Kidney (tissue), 14 donors: Measurements from ENCODE around the gene PHYHIPL. TPM values are rescaled to one million over a fixed set of nuclear protein-coding genes. Genes with fewer than 3 reads are reported as not detected.

Source experiments
- DNase-seq, 5 donors: peaks; one replicate each; pipeline ENCODE4 v3.0.0-alpha.2; 2013 to 2020
- FAIRE-seq: peaks from 2 replicates; lab custom pipeline; 2012; peaks lifted over from hg19 to GRCh38; lab: Jason Lieb, UNC
- H3K27ac ChIP-seq, 2 donors: one replicate each; pipeline ENCODE4 v1.7.0; 2013; ENCODE audit warnings: low read depth in 2 of 2, low read length in 2 of 2, inconsistent platforms in 1 of 2
- H3K27me3 ChIP-seq: one replicate; pipeline ENCODE4 v1.7.1; 2013; ENCODE audit warnings: low read length, inconsistent platforms; ENCODE audit not compliant: control insufficient read depth, insufficient read depth
- H3K36me3 ChIP-seq, 3 donors: one replicate each; pipeline versions ENCODE4 v1.7.0 to v1.7.1; 2013; ENCODE audit warnings: low read length in 3 of 3, control low read depth in 1 of 3, inconsistent platforms in 1 of 3; ENCODE audit not compliant: insufficient read depth in 3 of 3, control insufficient read depth in 2 of 3
- H3K4me1 ChIP-seq, 3 donors: one replicate each; pipeline versions ENCODE4 v1.7.0 to v1.7.1; 2013; ENCODE audit warnings: low read length in 3 of 3, inconsistent platforms in 1 of 3, low read depth in 1 of 3; ENCODE audit not compliant: control insufficient read depth in 2 of 3, insufficient read depth in 2 of 3
- H3K4me3 ChIP-seq, 3 donors: one replicate each; pipeline versions ENCODE4 v1.7.0 to v1.8.1; 2013; ENCODE audit warnings: low read length in 3 of 3, control low read depth in 1 of 3, inconsistent platforms in 1 of 3
- H3K9ac ChIP-seq, 3 donors: one replicate each; pipeline versions ENCODE4 v1.7.0 to v1.7.1; 2013; ENCODE audit warnings: low read length in 3 of 3, control low read depth in 1 of 3, inconsistent platforms in 1 of 3
- H3K9me3 ChIP-seq, 3 donors: one replicate each; pipeline versions ENCODE4 v1.7.0 to v1.7.1; 2013; ENCODE audit warnings: low read length in 3 of 3, control low read depth in 1 of 3, inconsistent platforms in 1 of 3; ENCODE audit not compliant: control insufficient read depth in 2 of 3, insufficient read depth in 1 of 3
- intact Hi-C: fragments of 100-400 bp; cut with DNase I; formaldehyde crosslinking; loops from one replicate; pipeline ENCODE4 v1.11.1; 2022
- polyA plus RNA-seq: library from polyadenylated mRNA; stranded (reverse); fragments of 350-450 nt; fragmentation: Illumina TruSeq; extraction: RNeasy Lipid Tissue Mini Kit (QIAGEN cat#74804); gene quantifications from one replicate; pipeline ENCODE4 v1.2.3, GENCODE V29; 2014; ENCODE audit warnings: low read depth, low replicate concordance; ENCODE audit not compliant: insufficient read depth
- total RNA-seq: library from RNA; stranded (reverse); fragmentation: NEBNext Ultra II Directional; extraction: Animal tissue kit (Norgen Biotek cat#: 25700); gene quantifications from one replicate; pipeline ENCODE4 v1.2.1, GENCODE V29; 2021
- TF ChIP-seq, protein P1 (sequence below): IDR thresholded peaks from 3 replicates; pipeline ENCODE4 v1.5.1; 2012; ENCODE audit warnings: mild to moderate bottlenecking, moderate library complexity, borderline replicate concordance; ENCODE audit not compliant: insufficient read depth; ENCODE audit errors: extremely low read depth
- donor health status: control.
- donor health status: control.
- donor health status: control.
- donor health status: control.
- donor health status: control.
- donor health status: DM: yes; HTN: yes; CAD: no.
- donor health status: Normal renal cell carcinoma (clear cell type).

PHYHIPL gene
- total and polyA plus RNA-seq, 2 donors from 2014 or later = 12.0 to 19.2 TPM

DNA sequence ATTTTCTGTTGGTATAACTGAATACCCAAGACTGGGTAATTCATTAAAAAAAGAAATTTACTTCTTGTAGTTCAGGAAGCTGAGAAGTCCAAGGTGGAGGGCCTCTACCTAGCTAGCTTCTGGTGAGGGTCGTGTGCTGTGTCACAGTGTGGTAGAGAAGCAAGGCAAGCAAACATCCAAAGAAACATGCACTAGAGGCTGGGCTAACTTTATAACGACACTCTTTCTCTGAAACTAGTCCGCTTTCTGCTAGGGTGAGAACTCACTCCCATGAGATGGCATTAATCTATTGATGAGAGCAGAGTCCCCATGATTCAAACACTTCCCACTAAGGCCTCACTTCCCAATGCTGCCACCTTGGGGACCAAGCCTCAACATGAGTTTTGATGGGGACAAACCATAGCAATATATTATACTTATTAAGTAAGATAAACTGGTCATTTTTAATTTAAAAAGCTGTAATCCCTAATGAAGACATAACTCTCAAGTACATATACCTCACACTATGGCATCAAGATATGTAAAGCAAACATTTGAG is 50.8 kb downstream of the PHYHIPL start:
- TF ChIP-seq, protein P1, sequence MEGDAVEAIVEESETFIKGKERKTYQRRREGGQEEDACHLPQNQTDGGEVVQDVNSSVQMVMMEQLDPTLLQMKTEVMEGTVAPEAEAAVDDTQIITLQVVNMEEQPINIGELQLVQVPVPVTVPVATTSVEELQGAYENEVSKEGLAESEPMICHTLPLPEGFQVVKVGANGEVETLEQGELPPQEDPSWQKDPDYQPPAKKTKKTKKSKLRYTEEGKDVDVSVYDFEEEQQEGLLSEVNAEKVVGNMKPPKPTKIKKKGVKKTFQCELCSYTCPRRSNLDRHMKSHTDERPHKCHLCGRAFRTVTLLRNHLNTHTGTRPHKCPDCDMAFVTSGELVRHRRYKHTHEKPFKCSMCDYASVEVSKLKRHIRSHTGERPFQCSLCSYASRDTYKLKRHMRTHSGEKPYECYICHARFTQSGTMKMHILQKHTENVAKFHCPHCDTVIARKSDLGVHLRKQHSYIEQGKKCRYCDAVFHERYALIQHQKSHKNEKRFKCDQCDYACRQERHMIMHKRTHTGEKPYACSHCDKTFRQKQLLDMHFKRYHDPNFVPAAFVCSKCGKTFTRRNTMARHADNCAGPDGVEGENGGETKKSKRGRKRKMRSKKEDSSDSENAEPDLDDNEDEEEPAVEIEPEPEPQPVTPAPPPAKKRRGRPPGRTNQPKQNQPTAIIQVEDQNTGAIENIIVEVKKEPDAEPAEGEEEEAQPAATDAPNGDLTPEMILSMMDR = no peak
- Histone ChIP-seq H3K9me3 (no peaks in the 10 kb centered on the region), H3K4me3 (no peak overlapping the region), H3K27ac (no peak overlapping the region), H3K27me3 (no peaks in the 10 kb centered on the region), H3K36me3 (no peaks in the 10 kb centered on the region), H3K4me1 (peaks cover 0 to 7% (median 0%) of the 10 kb centered on the region in 3 donors), H3K9ac (no peak overlapping the region)
- intact Hi-C loops = no loop called here
- FAIRE-seq (no peak), DNase-seq (no peak)

DNA sequence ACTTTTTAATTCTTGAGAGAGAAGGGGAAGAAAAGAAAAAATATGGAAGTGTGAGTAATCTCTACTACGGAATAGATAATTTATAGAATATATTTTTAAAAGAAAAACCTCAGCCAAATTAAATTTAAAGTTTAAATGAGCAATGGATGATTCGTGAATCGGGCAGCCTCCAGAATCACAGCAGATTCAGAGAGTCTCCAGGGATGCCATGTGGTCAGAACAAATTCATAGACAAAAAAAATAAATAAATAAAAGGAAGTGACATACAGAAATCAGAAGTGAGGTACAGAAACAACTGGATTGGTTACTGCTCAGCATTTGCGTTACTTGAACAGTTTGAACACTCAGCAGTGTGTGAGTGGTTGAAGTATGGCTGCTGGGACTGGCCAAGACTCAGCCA is 53.0 kb downstream of the PHYHIPL start:
- no peaks in the 10 kb centered on the region for H3K9me3 ChIP-seq
- intact Hi-C loops = no loop called here
- H3K27ac ChIP-seq = no peak overlapping the region
- no peak for FAIRE-seq
- TF ChIP-seq, protein P1 = no peak
- no peak overlapping the region for H3K4me3 ChIP-seq
- H3K9ac ChIP-seq = no peak overlapping the region
- no peak for DNase-seq
- H3K36me3 ChIP-seq = no peaks in the 10 kb centered on the region
- no peaks in the 10 kb centered on the region for H3K27me3 ChIP-seq
- H3K4me1 ChIP-seq = no peaks in the 10 kb centered on the region

DNA sequence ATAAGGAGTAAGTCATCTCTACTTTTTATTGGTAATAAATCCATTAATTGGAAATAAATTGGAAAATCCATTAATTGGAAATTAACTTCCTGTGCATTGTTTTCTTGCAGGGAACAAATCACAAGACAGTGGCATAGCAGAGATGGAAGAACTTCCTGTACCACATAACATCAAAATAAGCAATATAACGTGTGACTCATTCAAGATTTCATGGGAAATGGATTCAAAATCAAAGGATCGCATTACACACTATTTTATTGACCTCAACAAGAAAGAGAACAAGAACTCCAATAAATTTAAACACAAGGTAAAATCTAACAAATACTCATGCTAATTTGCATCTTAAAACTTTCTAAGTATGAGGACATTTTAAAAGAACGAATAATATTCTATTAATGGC is 57.8 kb downstream of the PHYHIPL start:
- intact Hi-C loops = no loop called here
- TF ChIP-seq, protein P1 = no peak
- no peaks in the 10 kb centered on the region for H3K27me3 ChIP-seq

More for the DNA sequence above, 57.8 kb downstream of the PHYHIPL start:
- no peak for FAIRE-seq
- Histone ChIP-seq H3K4me3 (no peak overlapping the region), H3K27ac (no peak overlapping the region), H3K9me3 (no peaks in the 10 kb centered on the region), H3K36me3 (no peaks in the 10 kb centered on the region), H3K4me1 (no peaks in the 10 kb centered on the region), H3K9ac (no peak overlapping the region)
- DNase-seq = no peak
